Measurements from ENCODE around the gene ZC2HC1B.
"Not testable (repeated sequence)": the region's sequence is repeated elsewhere in the genome, so short reads cannot be mapped to it uniquely, and the experiment has no call there.

ZC2HC1B gene

DNA sequence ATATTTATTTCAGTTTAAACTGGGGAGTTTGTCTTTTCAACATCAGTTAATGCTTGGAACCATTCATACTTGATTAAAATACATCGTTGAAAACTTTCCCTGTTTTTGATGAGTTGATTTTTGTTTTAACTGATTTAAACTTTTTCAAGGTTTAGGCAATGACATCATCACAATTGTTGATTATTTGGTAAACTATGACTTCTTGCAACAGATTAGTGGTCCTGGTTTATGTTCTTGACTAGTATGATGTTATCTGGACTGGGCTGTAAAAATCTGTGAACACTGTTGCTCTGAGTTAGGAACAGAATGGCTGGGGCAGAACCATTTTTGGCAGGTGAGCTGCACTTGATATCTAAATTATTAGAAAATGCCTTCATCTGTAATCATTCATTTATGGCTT, at the start of gene ZC2HC1B:
ZC2HC1B (plus strand) TSS at position 241 of the 400 bp plus-strand sequence; CDS start at position 307, 66 bp downstream.
- DNase-seq (ENCODE audit: low spot score): no peak

- no peak for DNase-seq (ENCODE audit: low spot score)
These were observed 46.7 kb upstream of the ZC2HC1B start for GRCh38 chr6:143817621-143818020.

DNA sequence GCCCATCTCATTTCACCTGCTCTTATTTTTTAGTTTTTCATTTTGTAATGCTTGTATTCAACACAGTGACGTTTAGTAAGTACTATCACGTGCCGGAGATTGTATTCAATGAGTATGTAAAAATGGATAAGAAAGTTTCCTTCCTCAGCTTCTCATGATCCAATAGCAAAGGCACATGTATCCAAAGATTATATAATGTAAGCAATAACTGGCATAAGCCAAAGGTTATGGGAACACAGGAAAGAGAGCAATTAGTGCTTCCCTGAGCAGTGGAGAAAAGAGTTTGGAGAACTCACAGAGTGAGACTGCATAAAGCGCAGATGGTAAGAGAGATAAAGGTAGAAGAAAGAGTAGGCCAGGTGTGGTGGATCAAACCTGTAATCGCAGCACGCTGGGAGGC, 42.9 kb upstream of the ZC2HC1B start:
- no peak for DNase-seq (ENCODE audit: low spot score)

GRCh38 chr6:143822584-143823024, 41.7 kb upstream of the ZC2HC1B start:
- no peak for DNase-seq (ENCODE audit: low spot score)

- DNase-seq (ENCODE audit: low spot score): no peak
These were observed 40.7 kb upstream of the ZC2HC1B start for GRCh38 chr6:143823548-143823947.

GRCh38 chr6:143828572-143828971, 35.7 kb upstream of the ZC2HC1B start:
- DNase-seq (ENCODE audit: low spot score): no peak

GRCh38 chr6:143836150-143836549, 28.1 kb upstream of the ZC2HC1B start:
- no peak for DNase-seq (ENCODE audit: low spot score)

- peak; percentile 23 for DNase-seq (ENCODE audit: low spot score)
These were observed 25.9 kb upstream of the ZC2HC1B start for GRCh38 chr6:143838395-143838794.

DNA sequence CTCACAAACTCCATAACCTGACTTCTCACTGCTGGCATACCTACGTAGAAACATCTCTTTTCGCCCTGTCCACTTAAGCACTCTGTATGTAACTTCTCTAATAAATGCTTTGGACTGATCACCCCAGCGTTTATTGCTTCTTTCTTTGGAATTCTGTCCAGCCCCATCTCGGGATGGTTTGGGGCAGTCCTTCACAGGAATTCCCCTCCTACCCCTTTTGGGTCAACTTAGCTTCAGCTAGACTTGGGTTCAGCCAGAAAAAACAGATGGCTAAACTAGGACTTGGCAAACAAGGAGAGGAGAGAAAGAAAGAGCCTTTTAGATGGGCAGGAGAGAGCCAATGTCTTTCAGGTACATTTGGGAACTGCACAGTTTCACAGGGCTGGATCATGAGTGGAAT, 25.1 kb upstream of the ZC2HC1B start:
- no peak for DNase-seq (ENCODE audit: low spot score)

DNA sequence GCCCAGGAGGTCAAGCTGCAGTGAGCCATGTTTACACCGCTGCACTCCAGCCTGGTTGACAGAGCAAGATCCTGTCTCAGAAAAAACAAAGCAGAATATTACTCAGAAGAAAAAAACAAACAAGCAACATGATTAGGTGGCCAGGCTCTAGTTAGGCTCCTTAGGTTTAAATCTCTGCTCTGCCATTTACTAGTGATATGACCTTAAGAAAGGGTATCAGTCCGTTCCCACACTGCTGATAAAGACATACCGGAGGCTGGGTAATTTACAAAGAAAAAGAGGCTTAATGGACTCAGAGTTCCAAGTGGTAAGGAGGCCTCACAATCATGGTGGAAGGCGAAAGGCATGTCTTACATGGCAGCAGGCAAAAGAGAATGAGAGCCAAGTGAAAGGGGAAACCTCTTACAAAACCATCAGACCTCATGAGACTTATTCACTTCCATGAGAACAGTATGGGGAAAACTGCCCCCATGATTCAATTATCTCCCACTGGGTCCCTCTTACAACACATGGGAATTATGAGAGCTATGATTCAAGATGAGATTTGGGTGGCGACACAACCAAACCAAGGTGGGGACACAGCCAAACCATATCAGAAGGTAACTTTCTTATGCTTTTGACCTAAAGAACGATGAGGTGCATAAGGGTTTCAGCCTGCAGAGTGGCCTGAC, 23.5 kb upstream of the ZC2HC1B start:
- DNase-seq (ENCODE audit: low spot score): no peak

- DNase-seq (ENCODE audit: low spot score): no peak
These were observed 21.8 kb upstream of the ZC2HC1B start for GRCh38 chr6:143842461-143842901.

DNA sequence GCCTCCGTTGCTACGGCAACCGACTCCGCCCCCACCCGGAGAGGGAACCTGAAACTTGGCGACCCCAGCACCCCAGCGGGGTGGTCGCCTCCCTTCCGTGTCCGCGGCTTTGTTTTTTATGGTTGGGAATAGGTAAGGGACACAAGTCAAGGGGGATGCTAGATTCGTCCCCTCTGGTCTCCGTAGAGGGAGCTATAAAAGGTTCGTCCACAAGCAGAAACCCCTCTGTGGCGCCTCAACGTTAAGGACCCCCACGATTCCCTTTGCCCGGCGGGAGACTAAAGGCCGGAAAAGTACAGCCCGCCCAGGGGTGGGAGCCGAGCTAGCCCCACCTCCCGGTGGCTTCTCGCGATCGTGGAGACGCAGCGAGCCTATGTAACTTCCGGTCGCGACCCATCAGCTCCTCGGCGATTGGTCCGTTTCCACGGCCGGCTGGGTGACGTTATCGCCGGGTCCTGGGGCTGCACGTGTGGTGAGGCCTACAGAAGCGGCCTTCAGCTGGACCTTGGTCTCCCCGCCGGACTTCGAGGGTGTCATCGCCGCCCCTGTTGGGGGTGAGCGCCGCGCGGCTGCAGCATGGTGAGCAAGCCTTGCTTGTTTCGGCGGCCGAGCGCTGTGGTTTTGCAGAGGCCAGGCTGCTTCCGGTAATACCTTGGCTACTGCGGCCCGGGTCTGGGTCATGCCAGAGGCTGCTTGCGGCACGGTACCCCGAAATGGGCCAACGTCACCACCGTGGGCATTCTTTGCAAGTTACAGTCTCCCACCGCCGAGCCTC, 21.2 kb upstream of the ZC2HC1B start, which contains the start of gene LTV1:
LTV1 (plus strand) TSS at position 437 of the 775 bp plus-strand sequence; CDS start at position 577, 140 bp downstream.
- peak; percentile 99 for DNase-seq (ENCODE audit: low spot score)

DNA sequence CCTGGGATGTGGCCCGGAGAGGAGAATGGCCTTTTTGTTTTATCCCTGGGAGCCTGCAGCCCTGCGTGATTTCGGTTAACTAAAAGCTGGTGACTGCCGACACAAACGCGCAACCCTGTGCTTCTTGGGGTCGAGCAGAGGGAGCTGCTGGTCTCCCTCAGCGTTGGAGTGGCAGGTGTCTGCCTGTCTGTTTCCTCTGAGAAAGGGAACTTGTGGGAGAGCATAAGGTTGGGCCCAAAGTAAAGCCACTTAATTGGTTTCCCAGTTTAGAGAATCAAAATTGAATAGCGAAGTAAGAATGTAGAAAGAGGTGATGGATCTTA, 20.6 kb upstream of the ZC2HC1B start:
- DNase-seq (ENCODE audit: low spot score): no peak

GRCh38 chr6:143844006-143844405, 20.3 kb upstream of the ZC2HC1B start:
- DNase-seq (ENCODE audit: low spot score): no peak

- DNase-seq (ENCODE audit: low spot score): no peak
These were observed 19.2 kb upstream of the ZC2HC1B start for GRCh38 chr6:143845033-143845432.

GRCh38 chr6:143851706-143852105, 12.6 kb upstream of the ZC2HC1B start:
- not testable (repeated sequence) for DNase-seq (ENCODE audit: low spot score)

DNA sequence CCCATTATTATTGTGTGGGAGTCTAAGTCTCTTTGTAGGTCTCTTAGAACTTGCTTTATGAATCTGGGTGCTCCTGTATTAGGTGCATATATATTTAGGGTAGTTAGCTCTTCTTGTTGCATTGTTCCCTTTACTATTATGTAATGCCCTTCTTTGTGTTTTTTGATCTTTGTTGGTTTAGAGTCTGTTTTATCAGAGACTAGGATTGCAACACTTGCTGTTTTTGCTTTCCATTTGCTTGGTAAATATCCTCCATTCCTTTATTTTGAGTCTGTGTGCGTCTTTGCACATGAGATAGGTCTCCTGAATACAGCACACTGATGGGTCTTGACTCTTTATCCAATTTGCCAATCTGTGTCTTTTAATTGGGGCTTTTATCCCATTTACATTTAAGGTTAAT, 9.2 kb upstream of the ZC2HC1B start:
- DNase-seq (ENCODE audit: low spot score): not testable (repeated sequence)

DNA sequence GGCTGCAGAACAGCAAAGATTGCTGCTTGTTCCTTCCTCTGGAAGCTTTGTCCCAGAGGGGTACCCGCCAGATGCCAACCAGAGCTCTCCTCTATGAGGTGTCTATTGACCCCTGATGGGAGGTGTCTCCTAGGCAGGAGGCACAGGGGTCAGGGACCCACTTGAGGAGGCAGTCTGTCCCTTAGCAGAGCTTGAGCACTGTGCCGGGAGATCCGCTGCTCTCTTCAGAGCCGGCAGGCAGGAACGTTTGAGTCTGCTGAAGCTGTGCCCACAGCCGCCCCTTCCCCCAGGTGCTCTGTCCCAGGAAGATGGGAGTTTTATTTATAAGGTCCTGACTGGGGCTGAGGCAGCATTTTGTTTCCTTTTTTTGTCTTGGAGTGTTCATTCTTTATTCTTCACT, 7.5 kb upstream of the ZC2HC1B start:
- not testable (repeated sequence) for DNase-seq (ENCODE audit: low spot score)

DNA sequence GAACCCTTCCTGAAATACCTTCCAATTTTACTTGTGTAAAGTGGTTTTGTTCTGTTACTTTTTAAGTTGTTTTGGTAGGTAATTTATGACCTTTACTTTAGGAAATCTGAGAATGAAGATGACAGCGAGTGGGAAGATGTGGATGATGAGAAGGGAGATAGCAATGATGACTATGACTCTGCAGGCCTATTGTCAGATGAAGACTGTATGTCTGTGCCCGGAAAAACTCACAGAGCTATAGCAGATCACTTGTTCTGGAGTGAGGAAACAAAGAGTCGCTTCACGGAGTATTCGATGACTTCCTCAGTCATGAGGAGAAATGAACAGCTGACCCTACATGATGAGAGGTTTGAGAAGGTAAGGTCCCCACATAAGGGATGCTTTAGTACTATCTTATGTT, 6.6 kb upstream of the ZC2HC1B start:
- no peak for DNase-seq (ENCODE audit: low spot score)

- no peak for DNase-seq (ENCODE audit: low spot score)
These were observed 4.2 kb upstream of the ZC2HC1B start for GRCh38 chr6:143859891-143860660.

GRCh38 chr6:143863771-143864170, 503 bp upstream of the ZC2HC1B start:
- no peak for DNase-seq (ENCODE audit: low spot score)

GRCh38 chr6:143867236-143867635, 3.0 kb downstream of the ZC2HC1B start:
- DNase-seq (ENCODE audit: low spot score): no peak

- not testable (repeated sequence) for DNase-seq (ENCODE audit: low spot score)
These were observed 4.5 kb downstream of the ZC2HC1B start for GRCh38 chr6:143868808-143869207.
